DOHH2 (cell line): ENCODE data around the gene TNNC2.

Source experiments
- H3F3A ChIP-seq: fragments of 200-600 bp; sonication (generic), shearing (Covaris generic); 2 replicates; pipeline ENCODE4 v1.6.0; 2016; ENCODE audit warnings: antibody characterized with exemption, mild to moderate bottlenecking; ENCODE audit not compliant: control insufficient read depth, insufficient read depth
- H3K27ac ChIP-seq: fragments of 200-600 bp; sonication (generic); 2 replicates; pipeline ENCODE4 v1.5.1; 2014; ENCODE audit warnings: low read depth, mild to moderate bottlenecking, low read length, moderate library complexity
- H3K27me3 ChIP-seq: fragments of 200-600 bp; sonication (generic); 2 replicates; pipeline ENCODE4 v1.6.1; 2014; ENCODE audit warnings: mild to moderate bottlenecking, low read length, mixed read lengths; ENCODE audit not compliant: control insufficient read depth
- H3K36me3 ChIP-seq: fragments of 200-600 bp; sonication (generic); 2 replicates; pipeline ENCODE4 v1.6.1; 2014; ENCODE audit warnings: mild to moderate bottlenecking, low read length, moderate library complexity, mixed read lengths; ENCODE audit not compliant: control insufficient read depth
- H3K4me1 ChIP-seq: fragments of 200-600 bp; sonication (generic); 2 replicates; pipeline ENCODE4 v1.6.1; 2014; ENCODE audit warnings: mild to moderate bottlenecking, low read length, mixed read lengths; ENCODE audit not compliant: control insufficient read depth
- H3K4me2 ChIP-seq: fragments of 200-600 bp; sonication (generic); 2 replicates; pipeline ENCODE4 v1.6.0; 2014; ENCODE audit warnings: mild to moderate bottlenecking, low read length, moderate library complexity
- H3K4me3 ChIP-seq: fragments of 200-600 bp; sonication (generic); 2 replicates; pipeline ENCODE4 v1.5.1; 2014; ENCODE audit warnings: mild to moderate bottlenecking, low read length, mixed read lengths
- H3K79me2 ChIP-seq: fragments of 200-600 bp; sonication (generic); 2 replicates; pipeline ENCODE4 v1.6.1; 2014; ENCODE audit warnings: mild to moderate bottlenecking, low read length, mixed read lengths; ENCODE audit not compliant: control insufficient read depth
- H3K9me2 ChIP-seq: fragments of 200-600 bp; sonication (generic); replicated peaks from 2 replicates; pipeline ENCODE4 v1.6.1; 2014; ENCODE audit warnings: mild to moderate bottlenecking, low read length, mixed read lengths; ENCODE audit not compliant: control insufficient read depth
- H3K9me3 ChIP-seq: fragments of 200-600 bp; sonication (generic); 2 replicates; pipeline ENCODE4 v1.6.1; 2014; ENCODE audit warnings: antibody characterized with exemption, low read length, mixed read lengths; ENCODE audit not compliant: control insufficient read depth, insufficient read depth
- H4K20me1 ChIP-seq: fragments of 200-600 bp; sonication (generic); 2 replicates; pipeline ENCODE4 v1.6.0; 2014; ENCODE audit warnings: low read depth, mild to moderate bottlenecking, antibody characterized with exemption, low read length, moderate library complexity; ENCODE audit not compliant: control insufficient read depth, insufficient read depth
- CTCF ChIP-seq: fragments of 200-600 bp; sonication (generic); IDR thresholded peaks from one replicate; pipeline ENCODE4 v1.5.1; 2014; ENCODE audit warnings: antibody characterized with exemption, mild to moderate bottlenecking, low read depth, low read length; ENCODE audit not compliant: poor library complexity, severe bottlenecking
- EZH2phosphoT487 ChIP-seq: fragments of 200-600 bp; sonication (generic); IDR thresholded peaks from 2 replicates; pipeline ENCODE4 v1.6.1; 2017; ENCODE audit warnings: borderline replicate concordance, mild to moderate bottlenecking, antibody characterized with exemption, low read length, moderate library complexity, mixed read lengths

TNNC2 gene

GRCh38 chr20:45817376-45818194, 9.5 kb downstream of the TNNC2 start:
- Histone ChIP-seq H3K9me2 (no peaks in the 10 kb centered on the region), H3K4me1 (peaks cover 9% of the 10 kb centered on the region), H3K4me2 (no peak overlapping the region), H3K9me3 (no peaks in the 10 kb centered on the region), H3K36me3 (peaks cover 49% of the 10 kb centered on the region), H3K79me2 (peaks cover 18% of the 10 kb centered on the region), H3K27ac (no peak overlapping the region), H3F3A (peaks cover 42% of the 10 kb centered on the region), H4K20me1 (peaks cover 3% of the 10 kb centered on the region; the same call in 1 of the 2 replicates), H3K4me3 (no peak overlapping the region), H3K27me3 (no peaks in the 10 kb centered on the region)
- no peak for TF ChIP-seq EZH2phosphoT487
- TF ChIP-seq CTCF = no peak

- TF ChIP-seq CTCF (no peak), EZH2phosphoT487 (no peak)
- Histone ChIP-seq H3K79me2 (peaks cover 21% of the 10 kb centered on the region), H4K20me1 (peaks cover 3% of the 10 kb centered on the region; the same call in 1 of the 2 replicates), H3K9me3 (no peaks in the 10 kb centered on the region), H3K4me1 (peaks cover 11% of the 10 kb centered on the region), H3K4me3 (no peak overlapping the region), H3K4me2 (no peak overlapping the region), H3K36me3 (peaks cover 52% of the 10 kb centered on the region), H3K9me2 (no peaks in the 10 kb centered on the region), H3F3A (peaks cover 42% of the 10 kb centered on the region), H3K27ac (no peak overlapping the region), H3K27me3 (no peaks in the 10 kb centered on the region)
Measured at GRCh38 chr20:45816951-45817350, 10.2 kb downstream of the TNNC2 start.

DNA sequence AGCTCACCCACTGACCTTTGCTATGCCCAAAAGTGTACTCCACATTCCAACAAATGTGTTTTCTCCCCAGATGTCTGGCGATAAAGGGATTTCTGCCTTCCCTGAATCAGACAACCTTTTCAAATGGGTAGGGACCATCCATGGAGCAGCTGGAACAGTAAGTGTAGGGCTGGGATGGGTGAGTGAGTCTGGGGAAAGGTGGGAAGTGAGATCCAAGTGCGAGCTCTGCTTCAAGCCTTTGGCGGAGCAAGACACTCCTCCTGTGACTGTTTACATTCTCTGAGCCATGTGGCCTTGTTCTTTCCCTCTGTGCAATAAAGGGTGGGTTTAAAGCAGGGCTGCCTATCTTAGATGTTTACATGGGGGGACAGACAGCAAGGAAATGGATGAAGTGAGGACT, 12.8 kb downstream of the TNNC2 start:
- Histone ChIP-seq H4K20me1 (peaks cover 3% of the 10 kb centered on the region; the same call in 1 of the 2 replicates), H3K4me3 (no peak overlapping the region), H3K4me1 (peaks cover 13% of the 10 kb centered on the region), H3K27ac (no peak overlapping the region), H3K79me2 (peaks cover 22% of the 10 kb centered on the region), H3K36me3 (peaks cover 77% of the 10 kb centered on the region), H3K9me3 (no peaks in the 10 kb centered on the region), H3K4me2 (peak overlapping the region; percentile 15; the same call in 1 of the 2 replicates), H3K27me3 (no peaks in the 10 kb centered on the region), H3K9me2 (no peaks in the 10 kb centered on the region), H3F3A (peaks cover 38% of the 10 kb centered on the region)
- TF ChIP-seq CTCF (no peak), EZH2phosphoT487 (no peak)
